Inflammatory macrophage treated with lipopolysaccharide for 1 hour (primary cell): ENCODE results near the gene RXFP1.

Source experiments
- DNase-seq, 2 donors: peaks; one replicate each; pipeline ENCODE4 v3.0.0-alpha.2; 2020 to 2022

Gene RXFP1

GRCh38 chr4:158621729-158622128, 100.0 kb downstream of the RXFP1 start:
- DNase-seq: no peak

GRCh38 chr4:158622251-158622650, 100.6 kb downstream of the RXFP1 start:
- DNase-seq: no peak

DNA sequence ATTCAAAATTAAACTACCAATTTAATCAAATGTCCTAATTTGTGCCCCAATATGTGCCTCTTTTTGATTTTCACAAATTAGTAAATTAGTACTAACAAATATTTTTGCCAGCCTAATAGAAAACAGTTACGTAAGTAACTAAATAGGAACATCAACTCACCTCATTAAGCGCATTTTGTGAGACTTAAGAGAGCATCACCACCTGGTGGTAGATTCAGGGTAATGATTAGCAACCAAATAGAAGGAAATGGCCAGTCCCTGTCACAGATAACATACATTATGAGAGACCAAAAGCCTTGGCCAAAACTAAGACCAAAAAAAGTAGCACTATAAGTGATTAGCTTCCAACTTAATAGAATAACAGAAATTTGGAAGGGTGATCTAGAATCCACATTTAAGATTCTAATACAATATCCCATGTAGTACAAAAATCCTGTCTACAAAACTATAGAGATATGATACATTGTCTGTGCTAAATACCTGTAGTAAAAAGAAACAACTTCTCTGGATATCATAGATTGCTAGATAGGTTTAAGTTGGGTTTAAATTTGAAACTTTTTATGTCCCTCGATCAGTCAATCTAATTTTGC, 103.3 kb downstream of the RXFP1 start:
- peak; percentile 55 to 78 for DNase-seq

DNA sequence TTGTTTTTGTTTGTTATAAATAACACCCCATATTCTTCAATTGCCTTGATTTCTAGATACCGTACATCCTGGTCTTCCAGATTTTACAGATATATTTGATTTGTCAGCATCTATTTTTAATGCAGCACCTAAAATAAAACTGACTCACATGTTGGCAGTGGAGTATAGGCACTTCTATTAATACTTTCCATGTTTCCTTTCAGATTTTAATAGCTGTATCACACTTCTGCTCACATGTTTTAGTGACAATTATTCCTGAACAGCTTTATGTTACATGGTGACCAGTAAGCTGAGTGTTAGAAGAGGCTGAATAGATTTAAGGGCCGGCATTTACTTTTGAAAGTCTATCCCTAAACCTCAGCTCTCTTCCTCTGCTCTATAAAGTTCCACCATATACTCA, 103.9 kb downstream of the RXFP1 start:
- no peak for DNase-seq

DNA sequence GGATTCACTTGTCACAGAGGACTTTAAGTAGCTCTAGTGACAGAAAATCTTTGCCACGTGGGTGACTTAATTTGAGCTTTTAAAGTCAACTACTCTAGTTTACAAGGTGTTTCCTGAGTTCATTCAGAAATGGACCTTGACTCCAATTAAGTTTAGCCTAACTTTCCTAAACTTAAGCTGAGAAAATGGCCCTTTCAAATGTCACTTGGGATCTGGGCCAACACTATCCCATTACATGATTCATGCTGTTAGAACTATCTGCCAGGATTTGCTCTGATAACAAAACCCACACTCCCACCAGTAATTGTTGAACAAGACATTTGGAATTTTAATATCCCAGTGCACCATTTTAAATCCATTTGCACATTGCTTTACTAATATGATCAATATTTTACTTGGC, 109.2 kb downstream of the RXFP1 start:
- no peak for DNase-seq

GRCh38 chr4:158636619-158637018, 114.9 kb downstream of the RXFP1 start:
- no peak for DNase-seq

DNA sequence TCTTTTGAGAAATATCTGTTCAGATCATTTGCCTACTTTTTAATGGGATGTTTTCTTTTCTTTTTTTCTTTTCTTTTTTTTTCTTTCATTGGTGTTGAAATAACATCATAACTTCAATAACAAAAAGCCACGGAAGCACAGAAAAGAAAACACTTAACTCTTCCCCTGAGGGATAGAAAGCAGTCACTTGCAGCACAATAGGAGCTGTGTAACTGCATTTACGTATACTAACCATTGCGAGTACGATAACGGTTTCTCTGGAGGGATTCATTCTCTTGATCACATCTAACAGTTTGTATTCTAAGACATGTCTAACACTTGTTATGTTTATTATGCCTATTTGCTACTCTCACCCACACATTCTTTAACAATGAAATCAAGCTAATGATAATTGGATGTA, 122.7 kb downstream of the RXFP1 start:
- no peak for DNase-seq

- DNase-seq: no peak
These were observed 123.1 kb downstream of the RXFP1 start for GRCh38 chr4:158644760-158645159.

DNA sequence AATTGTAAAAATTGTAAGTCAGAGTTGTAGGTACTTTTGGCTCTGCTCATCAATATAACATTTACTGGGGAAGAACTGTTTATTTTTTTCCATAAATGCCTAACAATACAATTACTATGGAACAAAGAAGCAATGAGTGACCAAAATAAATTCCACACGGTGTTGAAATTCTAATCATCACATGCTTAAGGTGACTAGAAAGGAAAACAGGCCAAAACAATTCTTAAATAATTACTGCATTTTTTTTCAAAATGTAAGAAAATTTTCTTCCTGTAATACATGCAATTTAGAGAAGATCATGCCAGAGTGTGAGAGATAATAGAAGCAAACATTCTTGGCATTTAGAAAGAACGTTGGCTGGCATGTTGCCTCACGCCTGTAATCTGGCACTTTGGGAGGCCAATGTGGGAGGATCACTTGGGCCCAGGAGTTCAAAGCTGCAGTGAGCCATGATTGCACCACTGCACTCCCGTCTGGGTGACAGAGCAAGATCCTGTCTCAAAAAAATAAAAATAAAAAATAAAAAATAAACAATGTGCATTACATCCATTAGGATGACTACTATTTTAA, 127.5 kb downstream of the RXFP1 start:
- DNase-seq: no peak

DNA sequence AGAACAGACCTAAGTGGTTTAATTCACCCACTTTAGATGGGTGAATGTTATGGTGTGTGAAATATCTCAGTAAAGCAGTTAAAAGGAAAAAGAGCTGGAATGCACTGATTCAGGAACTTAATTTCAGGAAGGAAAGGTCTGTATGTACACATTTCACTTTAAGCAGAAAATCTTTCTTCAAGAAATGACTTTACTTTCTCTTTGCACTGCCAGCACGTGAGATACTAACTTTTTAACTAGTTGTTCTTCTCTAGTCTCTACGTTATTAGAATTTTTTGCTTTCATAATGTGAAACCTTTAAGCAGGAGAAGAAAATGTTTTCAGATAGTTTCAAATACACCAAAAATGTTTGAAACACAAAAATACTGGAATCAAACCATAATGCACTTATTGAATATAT, 131.2 kb downstream of the RXFP1 start:
- peak; percentile 17 to 21 for DNase-seq

DNA sequence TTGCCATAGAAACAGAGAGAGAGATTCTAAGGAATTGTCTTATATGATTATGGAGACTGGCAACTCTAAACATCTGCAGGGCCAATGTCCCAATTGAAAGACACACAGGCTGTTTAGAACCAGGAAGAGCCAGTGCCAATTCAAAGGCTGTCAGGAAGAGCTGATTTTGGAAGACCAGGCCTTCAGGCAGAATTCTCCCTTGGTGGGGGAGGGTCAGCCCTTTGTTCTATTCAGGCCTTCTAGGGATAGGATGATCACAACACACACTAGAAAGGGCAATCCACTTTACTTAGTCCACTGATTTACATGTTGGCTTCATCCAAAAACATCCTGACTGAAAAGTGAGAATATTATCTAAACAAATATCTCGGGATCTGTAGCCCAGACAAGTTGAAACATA, 134.8 kb downstream of the RXFP1 start:
- no peak for DNase-seq

DNA sequence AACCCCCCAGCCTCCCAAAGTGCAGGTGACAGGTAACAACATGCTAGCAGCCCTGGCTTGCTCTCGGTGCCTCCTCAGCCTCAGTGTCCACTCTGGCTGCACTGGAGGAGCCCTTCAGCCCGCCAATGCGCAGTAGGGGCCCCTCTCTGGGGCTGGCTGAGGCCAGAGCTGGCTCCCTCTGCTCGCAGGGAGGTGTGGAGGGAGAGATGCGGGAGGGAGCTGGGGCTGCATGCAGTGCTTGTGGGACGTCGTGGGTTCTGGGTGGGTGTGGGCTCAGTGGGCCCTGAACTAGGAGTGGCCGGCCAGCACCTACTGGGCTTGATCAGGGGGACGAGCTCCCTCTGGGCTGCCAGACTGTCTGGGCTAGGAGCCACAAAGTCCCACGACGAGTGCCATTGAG, 135.6 kb downstream of the RXFP1 start:
- DNase-seq: no peak

GRCh38 chr4:158663255-158663654, 141.6 kb downstream of the RXFP1 start:
- peak; percentile 58 to 70 for DNase-seq

- DNase-seq: peak; percentile 61 to 66
These were observed 142.3 kb downstream of the RXFP1 start for GRCh38 chr4:158663707-158664625.

- no peak for DNase-seq
These were observed 143.1 kb downstream of the RXFP1 start for GRCh38 chr4:158664806-158665205.

DNA sequence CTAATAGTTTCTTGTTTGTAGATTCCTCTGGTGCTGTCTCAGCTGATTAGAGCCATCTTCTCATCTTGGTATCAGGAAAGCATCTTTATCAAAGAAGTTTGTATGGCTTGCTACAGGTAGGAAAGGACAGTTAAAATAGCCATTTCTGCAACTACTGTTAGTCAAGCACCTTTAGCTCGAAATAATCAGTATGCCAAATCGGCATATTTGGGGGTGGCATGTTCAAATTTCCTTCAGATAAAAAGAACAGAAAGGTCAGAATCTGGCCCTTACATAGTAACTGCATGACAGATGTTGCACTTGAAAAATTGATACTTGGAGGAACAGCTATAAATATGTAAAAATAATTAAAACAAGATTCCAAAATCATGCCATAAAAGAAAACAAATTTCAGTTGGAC, 145.2 kb downstream of the RXFP1 start:
- no peak for DNase-seq

GRCh38 chr4:158667651-158668198, 146.0 kb downstream of the RXFP1 start:
- peak; percentile 65 to 81 for DNase-seq

- no peak for DNase-seq
These were observed 147.6 kb downstream of the RXFP1 start for GRCh38 chr4:158669310-158669709.

- DNase-seq: peak; percentile 32 to 42
These were observed 149.4 kb downstream of the RXFP1 start for GRCh38 chr4:158670975-158671664.

- no peak for DNase-seq
These were observed 149.9 kb downstream of the RXFP1 start, which contains the start of gene C4orf46 for GRCh38 chr4:158671665-158671914. TSS of gene C4orf46 (minus strand) at chr4:158671887. CDS start at chr4:158671801, 86 bp downstream.

GRCh38 chr4:158671915-158672806, 150.5 kb downstream of the RXFP1 start, which contains the start of gene ETFDH:
TSS of gene ETFDH (plus strand) at chr4:158672296. CDS start at chr4:158672457, 161 bp downstream.
- peak; percentile 99 to 100 for DNase-seq

DNA sequence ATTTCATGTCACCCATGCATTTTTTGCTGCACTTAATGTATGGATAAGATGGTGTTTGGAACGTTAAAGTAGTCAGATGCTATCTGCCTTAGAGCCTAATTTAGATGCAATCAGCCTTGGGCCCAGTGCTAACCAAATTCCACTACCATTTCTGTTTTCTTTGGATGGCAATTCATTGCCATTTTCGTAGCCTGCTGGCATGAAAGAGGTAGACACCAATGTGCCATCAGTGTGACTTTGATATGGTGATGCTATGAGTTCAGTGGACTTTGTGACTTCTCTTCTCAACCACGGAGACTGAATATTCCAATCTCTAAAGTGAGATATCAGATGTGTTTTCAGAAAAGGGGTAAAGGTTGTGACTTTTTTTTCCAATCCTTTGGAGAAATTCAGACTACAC, 152.0 kb downstream of the RXFP1 start:
- DNase-seq: no peak
